SK-N-SH (cell line): ENCODE data around the gene BSN. TPM values are rescaled to one million over a fixed set of nuclear protein-coding genes. Genes with fewer than 3 reads are reported as not detected.

ENCODE experiments used
- CTCF ChIA-PET: fragments of 300-600, 350-600 bp; formaldehyde crosslinking; extraction: SDS; loops from one replicate; lab custom pipeline; 2021; lab: Yijun Ruan, JAX
- POLR2A ChIA-PET: fragments of 350-600 bp; sonication (Branson Sonifier 250); formaldehyde crosslinking; extraction: SDS; loops from one replicate; lab custom pipeline; 2020; ENCODE audit warnings: antibody characterized with exemption, inconsistent platforms; lab: Yijun Ruan, JAX
- DNase-seq: peaks from one replicate; pipeline ENCODE4 v3.0.0; 2012
- H2AFZ ChIP-seq: fragments of 200-600 bp; sonication (generic); 2 replicates; pipeline ENCODE4 v1.8.1; 2016; ENCODE audit warnings: antibody characterized with exemption, mild to moderate bottlenecking, low read depth
- H3F3A ChIP-seq: fragments of 200-600 bp; sonication (generic); replicated peaks from 2 replicates; pipeline ENCODE3; 2016; ENCODE audit warnings: antibody characterized with exemption, mild to moderate bottlenecking; ENCODE audit not compliant: insufficient read depth
- H3K27ac ChIP-seq, 2 experiments: fragments of 200-500 bp in 1 of 2; fragments of 200-600 bp in 1 of 2; sonication (Bioruptor generic) in 1 of 2; sonication (generic), shearing (Covaris generic) in 1 of 2; 2 replicates each; pipeline versions ENCODE4 v1.5.1 to v1.6.1; 2014 to 2016; ENCODE audit warnings: low read depth in 2 of 2, inconsistent platforms in 1 of 2, low read length in 1 of 2, mild to moderate bottlenecking in 1 of 2, mixed read lengths in 1 of 2
- H3K27me3 ChIP-seq: fragments of 200-600 bp; sonication (generic), shearing (Covaris generic); 2 replicates; pipeline ENCODE4 v1.6.1; 2016; ENCODE audit warnings: mixed run types; ENCODE audit not compliant: insufficient read depth
- H3K36me3 ChIP-seq, 2 experiments: fragments of 200-500 bp in 1 of 2; fragments of 200-600 bp in 1 of 2; sonication (Bioruptor generic) in 1 of 2; sonication (generic) in 1 of 2; replicated peaks in 1 of 2; 2 replicates each; pipeline versions ENCODE3 to v1.5.1; 2014 to 2016; ENCODE audit warnings: low read length in 1 of 2, mild to moderate bottlenecking in 1 of 2; ENCODE audit not compliant: insufficient read depth in 2 of 2, control insufficient read depth in 1 of 2
- H3K4me1 ChIP-seq, 2 experiments: fragments of 200-500 bp in 1 of 2; fragments of 200-600 bp in 1 of 2; sonication (Bioruptor generic) in 1 of 2; sonication (generic), shearing (Covaris generic) in 1 of 2; 2 replicates each; pipeline versions ENCODE4 v1.5.1 to v1.6.1; 2014 to 2016; ENCODE audit warnings: low read depth in 1 of 2, low read length in 1 of 2, mixed run types in 1 of 2; ENCODE audit not compliant: insufficient read depth in 2 of 2, control insufficient read depth in 1 of 2
- H3K4me2 ChIP-seq: fragments of 200-600 bp; sonication (generic), shearing (Covaris generic); 2 replicates; pipeline ENCODE4 v1.6.1; 2017; ENCODE audit warnings: mixed run types
- H3K4me3 ChIP-seq, 2 experiments: fragments of 200-500 bp in 1 of 2; fragments of 200-600 bp in 1 of 2; sonication (Bioruptor generic) in 1 of 2; sonication (generic), shearing (Covaris generic) in 1 of 2; 2 replicates each; pipeline versions ENCODE4 v1.5.1 to v1.8.1; 2014 to 2016; ENCODE audit warnings: low read depth in 2 of 2, inconsistent platforms in 1 of 2, low read length in 1 of 2, mild to moderate bottlenecking in 1 of 2, mixed read lengths in 1 of 2, moderate library complexity in 1 of 2
- H3K79me2 ChIP-seq: fragments of 200-600 bp; sonication (generic); 2 replicates; pipeline ENCODE4 v1.8.1; 2017; ENCODE audit warnings: mild to moderate bottlenecking; ENCODE audit not compliant: insufficient read depth
- H3K9ac ChIP-seq: fragments of 200-600 bp; sonication (generic); 2 replicates; pipeline ENCODE4 v1.6.1; 2017; ENCODE audit warnings: mixed run types
- H3K9me2 ChIP-seq: fragments of 200-600 bp; sonication (generic); 2 replicates; pipeline ENCODE4 v1.6.1; 2017; ENCODE audit warnings: mixed run types
- H3K9me3 ChIP-seq: fragments of 200-600 bp; sonication (generic); 2 replicates; pipeline ENCODE4 v1.6.1; 2017; ENCODE audit warnings: mixed run types, mild to moderate bottlenecking, moderate library complexity
- H4K20me1 ChIP-seq: fragments of 200-600 bp; sonication (generic); 2 replicates; pipeline ENCODE4 v1.6.1; 2017; ENCODE audit warnings: mild to moderate bottlenecking, mixed run types; ENCODE audit not compliant: insufficient read depth
- ELF1 ChIP-seq: IDR thresholded peaks from 2 replicates; pipeline ENCODE4 v1.4.0; 2012
- EP300 ChIP-seq, 2 experiments: IDR thresholded peaks; 2 replicates each; pipeline versions ENCODE4 v1.4.0 to v1.6.1; 2012; ENCODE audit warnings: borderline replicate concordance in 1 of 2, low read depth in 1 of 2, low read length in 1 of 2
- FOXJ3 ChIP-seq: sonication (generic); formaldehyde crosslinking; IDR thresholded peaks from 2 replicates; pipeline ENCODE4 v1.5.1; 2020; ENCODE audit warnings: mild to moderate bottlenecking, missing genetic modification reagents
- FOXM1 ChIP-seq: IDR thresholded peaks from 2 replicates; pipeline ENCODE4 v1.4.0; 2012; ENCODE audit warnings: low read depth, mild to moderate bottlenecking
- GABPA ChIP-seq: IDR thresholded peaks from 2 replicates; pipeline ENCODE4 v1.4.0; 2012; ENCODE audit warnings: low read depth, mild to moderate bottlenecking
- GATA2 ChIP-seq: sonication (generic); formaldehyde crosslinking; IDR thresholded peaks from 2 replicates; pipeline ENCODE4 v1.5.0; 2020; ENCODE audit warnings: mild to moderate bottlenecking, missing genetic modification reagents
- JUND ChIP-seq: IDR thresholded peaks from 2 replicates; pipeline ENCODE4 v1.4.0; 2012
- MEF2A ChIP-seq: IDR thresholded peaks from 2 replicates; pipeline ENCODE4 v1.4.0; 2012; ENCODE audit warnings: low read depth, borderline replicate concordance
- MXI1 ChIP-seq: IDR thresholded peaks from 2 replicates; pipeline ENCODE4 v1.6.1; 2012; ENCODE audit warnings: mild to moderate bottlenecking, low read depth, low read length, improper control_type of control experiment
- NFIC ChIP-seq: IDR thresholded peaks from 2 replicates; pipeline ENCODE4 v1.4.0; 2012; ENCODE audit warnings: borderline replicate concordance
- POLR2AphosphoS5 ChIP-seq: IDR thresholded peaks from 2 replicates; pipeline ENCODE4 v1.6.1; 2012; ENCODE audit warnings: low read depth, low read length
- RAD21 ChIP-seq: IDR thresholded peaks from 2 replicates; pipeline ENCODE4 v1.6.1; 2012; ENCODE audit warnings: mild to moderate bottlenecking, low read length
- RCOR1 ChIP-seq: fragments of 150-350 bp; IDR thresholded peaks from 2 replicates; pipeline ENCODE4 v1.6.1; 2017; ENCODE audit warnings: antibody characterized with exemption, low read length
- RXRA ChIP-seq: IDR thresholded peaks from 2 replicates; pipeline ENCODE4 v1.4.0; 2012; ENCODE audit warnings: low read depth, mild to moderate bottlenecking, borderline replicate concordance
- SIN3A ChIP-seq: IDR thresholded peaks from 2 replicates; pipeline ENCODE4 v1.6.1; 2012; ENCODE audit warnings: low read depth, mild to moderate bottlenecking, low read length, moderate library complexity, borderline replicate concordance
- SMC3 ChIP-seq: IDR thresholded peaks from 2 replicates; pipeline ENCODE4 v1.6.1; 2012; ENCODE audit warnings: low read depth, low read length, improper control_type of control experiment
- TCF12 ChIP-seq: IDR thresholded peaks from 2 replicates; pipeline ENCODE4 v1.4.0; 2012
- YY1 ChIP-seq: IDR thresholded peaks from 2 replicates; pipeline ENCODE4 v1.4.0; 2012; ENCODE audit warnings: low read depth, mild to moderate bottlenecking
- WGBS: methylation state at CpG from one replicate; pipeline ENCODE4 v1.1.6; 2017; ENCODE audit warnings: low lambda C conversion rate; 5-methylcytosine and 5-hydroxymethylcytosine counted together
- polyA plus RNA-seq, 3 experiments: library from polyadenylated mRNA; depleted of rRNA; stranded (reverse); fragments of >200 nt; gene quantifications; 2 replicates each; pipeline ENCODE4 v1.2.3, GENCODE V29; 2012
- TF ChIP-seq, protein P1 (sequence below): IDR thresholded peaks from 2 replicates; pipeline ENCODE4 v1.4.0; 2012; ENCODE audit warnings: low read depth
- TF ChIP-seq, protein P2 (sequence below): IDR thresholded peaks from 2 replicates; pipeline ENCODE4 v1.4.0; 2012; ENCODE audit warnings: low read depth, borderline replicate concordance
- TF ChIP-seq, protein P3 (sequence below): IDR thresholded peaks from 2 replicates; pipeline ENCODE4 v1.4.0; 2012; ENCODE audit warnings: low read depth, borderline replicate concordance
- TF ChIP-seq, protein P4 (sequence below): IDR thresholded peaks from 2 replicates; pipeline ENCODE4 v1.6.1; 2012; ENCODE audit warnings: mild to moderate bottlenecking, low read depth, low read length, moderate library complexity

The BSN gene
- polyA plus RNA-seq, 1 of the 3 experiments (the other 2 are of a cell fraction): 0.07 TPM

DNA sequence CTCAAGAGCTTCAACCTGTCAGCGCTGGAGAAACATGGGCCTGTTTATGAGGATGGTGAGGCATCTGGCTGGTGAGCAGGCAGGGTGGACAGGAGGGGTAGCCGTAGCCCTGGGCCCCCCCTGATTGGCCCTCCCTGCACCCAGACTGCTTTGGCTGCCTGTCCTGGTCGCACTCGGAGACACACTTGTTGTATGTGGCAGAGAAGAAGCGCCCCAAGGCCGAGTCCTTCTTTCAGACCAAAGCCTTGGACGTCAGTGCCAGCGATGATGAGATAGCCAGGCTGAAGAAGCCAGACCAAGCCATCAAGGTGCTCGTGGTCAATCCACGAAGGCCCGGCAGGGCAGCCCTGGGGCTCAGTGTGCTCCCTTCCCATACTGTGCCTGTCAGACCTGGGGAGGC, 121.6 kb downstream of the BSN start:
- Histone ChIP-seq H3K9ac (no peak overlapping the region), H3K27ac (no peak overlapping the region), H3K4me3 (no peak overlapping the region), H3K9me3 (no peaks in the 10 kb centered on the region), H3K4me2 (peak overlapping the region; percentile 96; the same call in 1 of the 2 replicates)
- CTCF ChIA-PET: interaction anchor here (6.6 kb wide), 1 partner anchor 136 kb away, joined by 53 read pairs; no protein-coding TSS in a partner anchor
- WGBS: 96% methylated on average over 5 of the region's 11 CpGs
- TF ChIP-seq JUND (no peak), GABPA (no peak), SIN3A (no peak), NFIC (no peak), FOXM1 (no peak)
- TF ChIP-seq, protein P1, sequence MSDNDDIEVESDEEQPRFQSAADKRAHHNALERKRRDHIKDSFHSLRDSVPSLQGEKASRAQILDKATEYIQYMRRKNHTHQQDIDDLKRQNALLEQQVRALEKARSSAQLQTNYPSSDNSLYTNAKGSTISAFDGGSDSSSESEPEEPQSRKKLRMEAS: no peak
- TF ChIP-seq, protein P2, sequence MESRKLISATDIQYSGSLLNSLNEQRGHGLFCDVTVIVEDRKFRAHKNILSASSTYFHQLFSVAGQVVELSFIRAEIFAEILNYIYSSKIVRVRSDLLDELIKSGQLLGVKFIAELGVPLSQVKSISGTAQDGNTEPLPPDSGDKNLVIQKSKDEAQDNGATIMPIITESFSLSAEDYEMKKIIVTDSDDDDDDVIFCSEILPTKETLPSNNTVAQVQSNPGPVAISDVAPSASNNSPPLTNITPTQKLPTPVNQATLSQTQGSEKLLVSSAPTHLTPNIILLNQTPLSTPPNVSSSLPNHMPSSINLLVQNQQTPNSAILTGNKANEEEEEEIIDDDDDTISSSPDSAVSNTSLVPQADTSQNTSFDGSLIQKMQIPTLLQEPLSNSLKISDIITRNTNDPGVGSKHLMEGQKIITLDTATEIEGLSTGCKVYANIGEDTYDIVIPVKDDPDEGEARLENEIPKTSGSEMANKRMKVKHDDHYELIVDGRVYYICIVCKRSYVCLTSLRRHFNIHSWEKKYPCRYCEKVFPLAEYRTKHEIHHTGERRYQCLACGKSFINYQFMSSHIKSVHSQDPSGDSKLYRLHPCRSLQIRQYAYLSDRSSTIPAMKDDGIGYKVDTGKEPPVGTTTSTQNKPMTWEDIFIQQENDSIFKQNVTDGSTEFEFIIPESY: no peak
- TF ChIP-seq, all 33 proteins: peak for 0
- peaks cover 19 to 55% of the 10 kb centered on the region in 2 experiments for H3K36me3 ChIP-seq
- DNase-seq: no peak
- no peaks in the 10 kb centered on the region for H4K20me1 ChIP-seq
- H3K4me1 ChIP-seq: peaks cover 7 to 19% of the 10 kb centered on the region in 2 experiments; a peak in 1 of 4 replicates
- H3K9me2 ChIP-seq: no peaks in the 10 kb centered on the region
- no peaks in the 10 kb centered on the region for H3K27me3 ChIP-seq
- peaks cover 24% of the 10 kb centered on the region for H3K79me2 ChIP-seq
- POLR2A ChIA-PET: no interaction called here
- H2AFZ ChIP-seq: no peak overlapping the region
- H3F3A ChIP-seq: peaks cover 5% of the 10 kb centered on the region

DNA sequence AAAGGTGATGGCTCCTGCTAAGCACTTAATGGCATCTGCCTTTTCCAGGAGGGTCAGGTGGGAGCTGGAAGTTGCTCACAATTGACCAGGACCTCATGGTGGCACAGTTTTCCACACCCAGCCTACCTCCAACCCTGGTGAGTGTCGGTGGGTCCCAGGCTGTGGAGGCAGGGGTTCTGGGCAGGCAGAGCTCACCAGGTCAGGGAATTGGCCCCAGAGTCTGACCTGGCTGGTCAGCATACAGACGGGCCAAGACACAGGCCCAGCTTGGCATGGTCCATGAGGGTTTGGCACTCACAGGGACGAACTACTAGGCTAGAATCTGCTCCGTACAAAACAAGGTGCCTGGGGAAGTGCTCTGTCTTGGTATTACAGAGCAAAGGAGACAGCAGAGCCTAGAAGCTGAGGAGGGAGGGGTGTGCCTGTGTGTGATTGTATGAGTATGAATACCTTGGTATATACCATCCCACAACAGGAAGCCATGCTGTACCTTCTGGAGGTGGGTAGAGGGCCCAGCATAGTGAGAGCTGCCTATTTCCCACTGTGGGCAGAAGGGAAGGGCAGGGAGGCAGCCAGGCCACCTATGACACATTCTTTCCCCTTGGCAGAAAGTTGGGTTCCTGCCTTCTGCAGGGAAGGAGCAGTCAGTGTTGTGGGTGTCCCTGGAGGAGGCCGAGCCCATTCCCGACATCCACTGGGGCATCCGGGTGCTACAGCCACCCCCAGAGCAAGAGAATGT, 126.4 kb downstream of the BSN start:
- no peak overlapping the region for H3K27ac ChIP-seq
- no peaks in the 10 kb centered on the region for H4K20me1 ChIP-seq
- WGBS: 94% methylated on average over 6 of the region's 7 CpGs
- no peak overlapping the region for H3K9ac ChIP-seq
- no peak overlapping the region for H2AFZ ChIP-seq
- H3K4me1 ChIP-seq: peaks cover 0 to 3% of the 10 kb centered on the region in 2 experiments; a peak in 1 of 4 replicates
- DNase-seq: no peak
- no peak overlapping the region for H3K4me2 ChIP-seq
- H3K36me3 ChIP-seq: peaks cover 19 to 81% of the 10 kb centered on the region in 2 experiments
- ChIA-PET CTCF (interaction anchor here (1.4 to 6.6 kb wide), 2 partner anchors 9 to 141 kb away, joined by 6 to 53 read pairs; no protein-coding TSS in a partner anchor), POLR2A (interaction anchor here (0.5 kb wide), 1 partner anchor 146 kb away, joined by 3 read pairs; no protein-coding TSS in a partner anchor)
- H3K27me3 ChIP-seq: no peaks in the 10 kb centered on the region
- no peaks in the 10 kb centered on the region for H3K9me3 ChIP-seq
- no peak overlapping the region for H3K4me3 ChIP-seq
- H3F3A ChIP-seq: no peaks in the 10 kb centered on the region
- no peaks in the 10 kb centered on the region for H3K9me2 ChIP-seq
- H3K79me2 ChIP-seq: peaks cover 6% of the 10 kb centered on the region; the same call in 1 of the 2 replicates
- TF ChIP-seq, protein P3, sequence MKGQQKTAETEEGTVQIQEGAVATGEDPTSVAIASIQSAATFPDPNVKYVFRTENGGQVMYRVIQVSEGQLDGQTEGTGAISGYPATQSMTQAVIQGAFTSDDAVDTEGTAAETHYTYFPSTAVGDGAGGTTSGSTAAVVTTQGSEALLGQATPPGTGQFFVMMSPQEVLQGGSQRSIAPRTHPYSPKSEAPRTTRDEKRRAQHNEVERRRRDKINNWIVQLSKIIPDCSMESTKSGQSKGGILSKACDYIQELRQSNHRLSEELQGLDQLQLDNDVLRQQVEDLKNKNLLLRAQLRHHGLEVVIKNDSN: no peak
- TF ChIP-seq SIN3A: no peak
- no peak for TF ChIP-seq MXI1
- TF ChIP-seq SMC3: no peak
- no peak for TF ChIP-seq POLR2AphosphoS5
- no peak for TF ChIP-seq FOXJ3
- no peak for TF ChIP-seq NFIC
- no peak for TF ChIP-seq EP300 (IDR thresholded peaks at IDR 0.05; ENCODE audit: borderline replicate concordance in 1 of 2, low read depth in 1 of 2, low read length in 1 of 2)
- TF ChIP-seq RXRA: no peak
- no peak for TF ChIP-seq ELF1
- TF ChIP-seq, protein P4, sequence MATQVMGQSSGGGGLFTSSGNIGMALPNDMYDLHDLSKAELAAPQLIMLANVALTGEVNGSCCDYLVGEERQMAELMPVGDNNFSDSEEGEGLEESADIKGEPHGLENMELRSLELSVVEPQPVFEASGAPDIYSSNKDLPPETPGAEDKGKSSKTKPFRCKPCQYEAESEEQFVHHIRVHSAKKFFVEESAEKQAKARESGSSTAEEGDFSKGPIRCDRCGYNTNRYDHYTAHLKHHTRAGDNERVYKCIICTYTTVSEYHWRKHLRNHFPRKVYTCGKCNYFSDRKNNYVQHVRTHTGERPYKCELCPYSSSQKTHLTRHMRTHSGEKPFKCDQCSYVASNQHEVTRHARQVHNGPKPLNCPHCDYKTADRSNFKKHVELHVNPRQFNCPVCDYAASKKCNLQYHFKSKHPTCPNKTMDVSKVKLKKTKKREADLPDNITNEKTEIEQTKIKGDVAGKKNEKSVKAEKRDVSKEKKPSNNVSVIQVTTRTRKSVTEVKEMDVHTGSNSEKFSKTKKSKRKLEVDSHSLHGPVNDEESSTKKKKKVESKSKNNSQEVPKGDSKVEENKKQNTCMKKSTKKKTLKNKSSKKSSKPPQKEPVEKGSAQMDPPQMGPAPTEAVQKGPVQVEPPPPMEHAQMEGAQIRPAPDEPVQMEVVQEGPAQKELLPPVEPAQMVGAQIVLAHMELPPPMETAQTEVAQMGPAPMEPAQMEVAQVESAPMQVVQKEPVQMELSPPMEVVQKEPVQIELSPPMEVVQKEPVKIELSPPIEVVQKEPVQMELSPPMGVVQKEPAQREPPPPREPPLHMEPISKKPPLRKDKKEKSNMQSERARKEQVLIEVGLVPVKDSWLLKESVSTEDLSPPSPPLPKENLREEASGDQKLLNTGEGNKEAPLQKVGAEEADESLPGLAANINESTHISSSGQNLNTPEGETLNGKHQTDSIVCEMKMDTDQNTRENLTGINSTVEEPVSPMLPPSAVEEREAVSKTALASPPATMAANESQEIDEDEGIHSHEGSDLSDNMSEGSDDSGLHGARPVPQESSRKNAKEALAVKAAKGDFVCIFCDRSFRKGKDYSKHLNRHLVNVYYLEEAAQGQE: no peak
- no peak for TF ChIP-seq RCOR1
- no peak for TF ChIP-seq RAD21
- TF ChIP-seq JUND: no peak
- no peak for TF ChIP-seq GATA2 (CRISPR knock-in tag)
- TF ChIP-seq YY1: no peak
- no peak for TF ChIP-seq MEF2A
- no peak for TF ChIP-seq TCF12
